Measurements from ENCODE around the gene RXFP1.
"Not testable (repeated sequence)": the region's sequence is repeated elsewhere in the genome, so short reads cannot be mapped to it uniquely, and the experiment has no call there.

The RXFP1 gene

DNA sequence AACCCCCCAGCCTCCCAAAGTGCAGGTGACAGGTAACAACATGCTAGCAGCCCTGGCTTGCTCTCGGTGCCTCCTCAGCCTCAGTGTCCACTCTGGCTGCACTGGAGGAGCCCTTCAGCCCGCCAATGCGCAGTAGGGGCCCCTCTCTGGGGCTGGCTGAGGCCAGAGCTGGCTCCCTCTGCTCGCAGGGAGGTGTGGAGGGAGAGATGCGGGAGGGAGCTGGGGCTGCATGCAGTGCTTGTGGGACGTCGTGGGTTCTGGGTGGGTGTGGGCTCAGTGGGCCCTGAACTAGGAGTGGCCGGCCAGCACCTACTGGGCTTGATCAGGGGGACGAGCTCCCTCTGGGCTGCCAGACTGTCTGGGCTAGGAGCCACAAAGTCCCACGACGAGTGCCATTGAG lies 135.6 kb downstream of the RXFP1 start:
- no peaks in the 10 kb centered on the region for H3F3A ChIP-seq (ENCODE audit: control insufficient read depth, insufficient read depth)
- TF ChIP-seq, protein P1, sequence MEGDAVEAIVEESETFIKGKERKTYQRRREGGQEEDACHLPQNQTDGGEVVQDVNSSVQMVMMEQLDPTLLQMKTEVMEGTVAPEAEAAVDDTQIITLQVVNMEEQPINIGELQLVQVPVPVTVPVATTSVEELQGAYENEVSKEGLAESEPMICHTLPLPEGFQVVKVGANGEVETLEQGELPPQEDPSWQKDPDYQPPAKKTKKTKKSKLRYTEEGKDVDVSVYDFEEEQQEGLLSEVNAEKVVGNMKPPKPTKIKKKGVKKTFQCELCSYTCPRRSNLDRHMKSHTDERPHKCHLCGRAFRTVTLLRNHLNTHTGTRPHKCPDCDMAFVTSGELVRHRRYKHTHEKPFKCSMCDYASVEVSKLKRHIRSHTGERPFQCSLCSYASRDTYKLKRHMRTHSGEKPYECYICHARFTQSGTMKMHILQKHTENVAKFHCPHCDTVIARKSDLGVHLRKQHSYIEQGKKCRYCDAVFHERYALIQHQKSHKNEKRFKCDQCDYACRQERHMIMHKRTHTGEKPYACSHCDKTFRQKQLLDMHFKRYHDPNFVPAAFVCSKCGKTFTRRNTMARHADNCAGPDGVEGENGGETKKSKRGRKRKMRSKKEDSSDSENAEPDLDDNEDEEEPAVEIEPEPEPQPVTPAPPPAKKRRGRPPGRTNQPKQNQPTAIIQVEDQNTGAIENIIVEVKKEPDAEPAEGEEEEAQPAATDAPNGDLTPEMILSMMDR (IDR thresholded peaks at IDR 0.05; ENCODE audit: low read depth, low read length, poor library complexity, severe bottlenecking), result no peak
- TF ChIP-seq EZH2phosphoT487 (IDR thresholded peaks at IDR 0.05; ENCODE audit: borderline replicate concordance, low read length), result no peak
- H3K4me1 ChIP-seq (ENCODE audit: control insufficient read depth, low read length), result no peaks in the 10 kb centered on the region
- no peak overlapping the region for H3K27ac ChIP-seq (ENCODE audit: low read depth, low read length)
- no peaks in the 10 kb centered on the region for H4K20me1 ChIP-seq (ENCODE audit: control insufficient read depth, insufficient read depth, low read depth, low read length)
- no peaks in the 10 kb centered on the region for H3K9me2 ChIP-seq (replicated peaks; ENCODE audit: control insufficient read depth, low read length)
- no peak overlapping the region for H3K4me2 ChIP-seq (ENCODE audit: low read length)
- H3K79me2 ChIP-seq (ENCODE audit: control insufficient read depth, low read length), result no peaks in the 10 kb centered on the region
- H3K9me3 ChIP-seq (ENCODE audit: control insufficient read depth, insufficient read depth, low read length), result no peaks in the 10 kb centered on the region
- H3K4me3 ChIP-seq (ENCODE audit: low read length), result no peak overlapping the region
- H3K27me3 ChIP-seq (ENCODE audit: control insufficient read depth, low read length), result peaks cover 6% of the 10 kb centered on the region; the same call in 1 of the 2 replicates
- H3K36me3 ChIP-seq (ENCODE audit: control insufficient read depth, low read length), result no peaks in the 10 kb centered on the region

DNA sequence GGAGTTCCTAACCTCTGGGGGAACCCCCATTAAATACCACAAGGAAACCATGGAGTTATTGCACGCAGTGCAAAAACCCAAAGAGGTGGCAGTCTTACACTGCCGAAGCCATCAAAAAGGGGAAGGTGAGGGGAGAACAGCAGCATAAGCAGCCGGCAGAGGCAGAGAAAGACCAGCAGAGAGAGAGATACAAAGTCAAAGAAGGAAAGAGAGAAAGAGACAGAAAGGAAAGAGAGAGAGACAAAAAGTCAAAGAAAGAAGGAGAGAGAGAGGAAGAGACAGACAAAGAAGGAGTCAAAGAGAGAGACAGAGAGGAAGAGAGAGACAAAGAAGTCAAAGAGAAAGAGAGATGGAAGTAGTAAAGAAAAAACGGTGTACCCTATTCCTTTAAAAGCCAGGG lies 141.6 kb downstream of the RXFP1 start:
- H4K20me1 ChIP-seq (ENCODE audit: control insufficient read depth, insufficient read depth, low read depth, low read length), result not testable (repeated sequence)

DNA sequence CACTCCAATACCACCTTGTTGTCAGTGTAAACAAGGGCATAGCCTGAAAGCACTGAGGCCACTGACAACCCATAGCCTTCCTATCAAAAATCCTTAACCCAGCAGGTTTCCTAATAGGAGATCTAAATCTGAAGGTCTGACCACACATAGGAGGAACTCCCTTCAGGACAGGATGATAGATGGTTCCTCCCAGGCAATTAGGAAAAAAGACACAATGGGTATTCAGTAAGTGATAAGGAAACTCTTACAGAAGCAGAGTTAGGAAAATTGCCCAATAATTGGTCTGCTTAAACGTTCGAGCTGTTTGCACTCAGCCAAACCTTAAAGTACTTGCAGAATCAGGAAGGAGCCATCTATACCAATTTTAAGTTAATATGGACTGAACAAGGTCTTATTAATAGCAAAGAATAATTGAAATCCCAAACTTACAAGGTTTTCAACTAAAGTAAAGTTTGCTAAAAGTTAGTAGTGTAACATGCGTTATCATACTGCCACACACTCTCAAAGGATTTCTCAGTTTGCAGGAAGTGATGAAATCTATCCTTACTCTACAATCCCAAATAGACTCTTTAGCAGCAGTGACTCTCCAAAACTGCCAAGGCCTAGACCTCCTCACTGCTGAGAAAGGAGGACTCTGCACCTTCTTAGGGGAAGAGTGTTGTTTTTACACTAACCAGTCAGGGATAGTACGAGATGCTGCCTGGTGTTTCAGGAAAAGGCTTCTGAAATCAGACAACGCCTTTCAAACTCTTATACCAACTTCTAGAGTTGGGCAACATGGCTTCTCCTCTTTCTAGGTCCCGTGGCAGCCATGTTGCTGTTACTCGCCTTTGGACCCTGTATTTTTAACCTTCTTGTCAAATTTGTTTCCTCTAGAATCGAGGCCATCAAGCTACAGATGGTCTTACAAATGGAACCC lies 142.3 kb downstream of the RXFP1 start:
- not testable (repeated sequence) for H3K9me2 ChIP-seq (replicated peaks; ENCODE audit: control insufficient read depth, low read length); H3K4me2 ChIP-seq (ENCODE audit: low read length); H3K27me3 ChIP-seq (ENCODE audit: control insufficient read depth, low read length); H3K79me2 ChIP-seq (ENCODE audit: control insufficient read depth, low read length); H3K4me3 ChIP-seq (ENCODE audit: low read length); H3F3A ChIP-seq (ENCODE audit: control insufficient read depth, insufficient read depth); H3K9me3 ChIP-seq (ENCODE audit: control insufficient read depth, insufficient read depth, low read length); H4K20me1 ChIP-seq (ENCODE audit: control insufficient read depth, insufficient read depth, low read depth, low read length); H3K4me1 ChIP-seq (ENCODE audit: control insufficient read depth, low read length); H3K27ac ChIP-seq (ENCODE audit: low read depth, low read length)
- H3K36me3 ChIP-seq (ENCODE audit: control insufficient read depth, low read length), result peaks cover 15% of the 10 kb centered on the region

More for the DNA sequence above, 141.6 kb downstream of the RXFP1 start:
- not testable (repeated sequence) for H3K4me3 ChIP-seq (ENCODE audit: low read length); H3K27ac ChIP-seq (ENCODE audit: low read depth, low read length); H3K9me3 ChIP-seq (ENCODE audit: control insufficient read depth, insufficient read depth, low read length); H3K27me3 ChIP-seq (ENCODE audit: control insufficient read depth, low read length); H3K79me2 ChIP-seq (ENCODE audit: control insufficient read depth, low read length); H3F3A ChIP-seq (ENCODE audit: control insufficient read depth, insufficient read depth); H3K4me2 ChIP-seq (ENCODE audit: low read length); H3K9me2 ChIP-seq (replicated peaks; ENCODE audit: control insufficient read depth, low read length); H3K4me1 ChIP-seq (ENCODE audit: control insufficient read depth, low read length); H3K36me3 ChIP-seq (ENCODE audit: control insufficient read depth, low read length)

DNA sequence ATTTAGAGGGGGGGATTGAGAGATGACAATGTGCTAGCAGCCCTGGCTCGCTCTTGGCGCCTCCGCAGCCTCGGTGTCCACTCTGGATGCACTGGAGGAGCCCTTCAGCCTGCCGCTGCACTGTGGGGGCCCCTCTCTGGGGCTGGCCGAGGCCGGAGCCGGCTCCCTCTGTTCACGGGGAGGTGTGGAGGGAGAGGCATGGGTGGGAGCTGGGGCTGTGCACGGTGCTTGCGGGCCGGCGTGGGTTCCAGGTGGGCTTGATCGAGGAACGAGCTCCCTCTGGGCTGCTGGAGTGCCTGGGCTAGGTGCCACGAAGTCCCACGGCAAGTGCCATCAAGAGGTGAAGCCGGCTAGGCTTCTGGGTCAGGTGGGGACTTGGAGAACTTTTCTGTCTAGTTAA lies 143.1 kb downstream of the RXFP1 start:
- no peak overlapping the region for H3K4me3 ChIP-seq (ENCODE audit: low read length)
- H3K27ac ChIP-seq (ENCODE audit: low read depth, low read length), result no peak overlapping the region
- H3K79me2 ChIP-seq (ENCODE audit: control insufficient read depth, low read length), result peaks cover 17% of the 10 kb centered on the region
- 0 out of 2 replicates have a peak, but pooled peaks cover 4% of the 10 kb centered on the region for H3K4me1 ChIP-seq (ENCODE audit: control insufficient read depth, low read length)
- H3K36me3 ChIP-seq (ENCODE audit: control insufficient read depth, low read length), result peaks cover 20% of the 10 kb centered on the region
- H4K20me1 ChIP-seq (ENCODE audit: control insufficient read depth, insufficient read depth, low read depth, low read length), result no peaks in the 10 kb centered on the region
- H3K4me2 ChIP-seq (ENCODE audit: low read length), result no peak overlapping the region
- TF ChIP-seq, protein P1 (IDR thresholded peaks at IDR 0.05; ENCODE audit: low read depth, low read length, poor library complexity, severe bottlenecking), result no peak
- TF ChIP-seq EZH2phosphoT487 (IDR thresholded peaks at IDR 0.05; ENCODE audit: borderline replicate concordance, low read length), result no peak
- no peaks in the 10 kb centered on the region for H3K27me3 ChIP-seq (ENCODE audit: control insufficient read depth, low read length)
- H3F3A ChIP-seq (ENCODE audit: control insufficient read depth, insufficient read depth), result no peaks in the 10 kb centered on the region; the same call in none of the 2 replicates
- H3K9me3 ChIP-seq (ENCODE audit: control insufficient read depth, insufficient read depth, low read length), result no peaks in the 10 kb centered on the region
- no peaks in the 10 kb centered on the region for H3K9me2 ChIP-seq (replicated peaks; ENCODE audit: control insufficient read depth, low read length)

Data from DOHH2 (cell line).